HG02852 (cell line): Measurements from ENCODE around the gene SLC24A3.

ENCODE experiments used
- ATAC-seq: cut with Tn5 transposase; IDR thresholded peaks from one replicate; pipeline ENCODE4 v1.9.1; 2021; ENCODE audit warnings: mild to moderate bottlenecking, moderate library complexity; ENCODE audit not compliant: unreplicated experiment

The SLC24A3 gene

GRCh38 chr20:19212469-19212815, at the start of gene SLC24A3:
SLC24A3 (plus strand) TSS chr20:19212642.
- ATAC-seq = no peak

GRCh38 chr20:19170148-19170547, 42.3 kb upstream of the SLC24A3 start:
- ATAC-seq = no peak

- no peak for ATAC-seq
These were observed 39.8 kb upstream of the SLC24A3 start for GRCh38 chr20:19172637-19173036.

- no peak for ATAC-seq
These were observed 35.9 kb upstream of the SLC24A3 start for GRCh38 chr20:19176470-19177052.

GRCh38 chr20:19181552-19181951, 30.9 kb upstream of the SLC24A3 start:
- no peak for ATAC-seq

- ATAC-seq = no peak
These were observed 27.4 kb upstream of the SLC24A3 start for GRCh38 chr20:19185083-19185482.

GRCh38 chr20:19193349-19193748, 19.1 kb upstream of the SLC24A3 start:
- no peak for ATAC-seq

- no peak for ATAC-seq
These were observed 6.5 kb upstream of the SLC24A3 start for GRCh38 chr20:19205981-19206396.

GRCh38 chr20:19207541-19207940, 4.9 kb upstream of the SLC24A3 start:
- no peak for ATAC-seq

GRCh38 chr20:19210391-19211155, 1.9 kb upstream of the SLC24A3 start:
- ATAC-seq = no peak

- ATAC-seq = no peak
These were observed 1.2 kb upstream of the SLC24A3 start for GRCh38 chr20:19211252-19211651.

GRCh38 chr20:19211661-19212468, 577 bp upstream of the SLC24A3 start:
- no peak for ATAC-seq

GRCh38 chr20:19212821-19213502, 520 bp downstream of the SLC24A3 start:
- no peak for ATAC-seq

GRCh38 chr20:19213946-19214490, 1.6 kb downstream of the SLC24A3 start:
- ATAC-seq = no peak

- no peak for ATAC-seq
These were observed 6.0 kb downstream of the SLC24A3 start for GRCh38 chr20:19218411-19218810.

- no peak for ATAC-seq
These were observed 10.1 kb downstream of the SLC24A3 start for GRCh38 chr20:19222520-19223040.

GRCh38 chr20:19223640-19224039, 11.2 kb downstream of the SLC24A3 start:
- ATAC-seq = no peak

GRCh38 chr20:19231359-19232035, 19.1 kb downstream of the SLC24A3 start:
- no peak for ATAC-seq

- no peak for ATAC-seq
These were observed 20.8 kb downstream of the SLC24A3 start for GRCh38 chr20:19232997-19233794.
